GM19023 (cell line): ENCODE data around the gene ADAMTS1.

Source experiments
- ATAC-seq: cut with Tn5 transposase; IDR thresholded peaks from one replicate; pipeline ENCODE4 v1.9.1; 2021; ENCODE audit warnings: mild to moderate bottlenecking, moderate library complexity; ENCODE audit not compliant: unreplicated experiment

ADAMTS1 gene

GRCh38 chr21:26845759-26846035, 488 bp upstream of the ADAMTS1 start:
- no peak for ATAC-seq

GRCh38 chr21:26844258-26845065, 747 bp downstream of the ADAMTS1 start:
- no peak for ATAC-seq

- no peak for ATAC-seq
Measured at GRCh38 chr21:26843933-26844257, 1.3 kb downstream of the ADAMTS1 start.

- no peak for ATAC-seq
Measured at GRCh38 chr21:26842974-26843932, 2.0 kb downstream of the ADAMTS1 start.

- no peak for ATAC-seq
Measured at GRCh38 chr21:26842300-26842699, 2.9 kb downstream of the ADAMTS1 start.

- ATAC-seq, result no peak
Measured at GRCh38 chr21:26840912-26841311, 4.3 kb downstream of the ADAMTS1 start.

GRCh38 chr21:26840201-26840600, 5.0 kb downstream of the ADAMTS1 start:
- no peak for ATAC-seq

GRCh38 chr21:26837539-26837938, 7.7 kb downstream of the ADAMTS1 start:
- ATAC-seq, result no peak

GRCh38 chr21:26836528-26836927, 8.7 kb downstream of the ADAMTS1 start:
- no peak for ATAC-seq

GRCh38 chr21:26835714-26836265, 9.4 kb downstream of the ADAMTS1 start:
- no peak for ATAC-seq

- ATAC-seq, result no peak
Measured at GRCh38 chr21:26835027-26835713, 10.0 kb downstream of the ADAMTS1 start.

- ATAC-seq, result no peak
Measured at GRCh38 chr21:26834181-26834905, 10.9 kb downstream of the ADAMTS1 start.

- no peak for ATAC-seq
Measured at GRCh38 chr21:26833460-26833939, 11.7 kb downstream of the ADAMTS1 start.

- no peak for ATAC-seq
Measured at GRCh38 chr21:26833011-26833410, 12.2 kb downstream of the ADAMTS1 start.

GRCh38 chr21:26832546-26832945, 12.7 kb downstream of the ADAMTS1 start:
- no peak for ATAC-seq

- no peak for ATAC-seq
Measured at GRCh38 chr21:26826801-26827200, 18.4 kb downstream of the ADAMTS1 start.

- no peak for ATAC-seq
Measured at GRCh38 chr21:26820509-26820908, 24.7 kb downstream of the ADAMTS1 start.

GRCh38 chr21:26819740-26820324, 25.4 kb downstream of the ADAMTS1 start:
- no peak for ATAC-seq

GRCh38 chr21:26818906-26819305, 26.3 kb downstream of the ADAMTS1 start:
- no peak for ATAC-seq

GRCh38 chr21:26815197-26815596, 30.0 kb downstream of the ADAMTS1 start:
- ATAC-seq, result no peak
